Memory B cell (primary cell): ENCODE results near the gene SMCO4.
A peak's percentile ranks its signal among the peaks of the same experiment; 100 is the strongest.
"Not testable (repeated sequence)": the region's sequence is repeated elsewhere in the genome, so short reads cannot be mapped to it uniquely, and the experiment has no call there.

Experiments
- ATAC-seq: fragments of 150-1000 bp; cut with Tn5 transposase; 2 replicates; pipeline ENCODE4 v1.10.0; 2021; ENCODE audit warnings: low read depth, mild to moderate bottlenecking, moderate library complexity
- DNase-seq, 2 donors: peaks; one replicate each; pipeline ENCODE4 v3.0.0; 2022; ENCODE audit warnings: low spot score in 2 of 2
- H3K27ac Mint-ChIP-seq: one replicate; pipeline ENCODE4 v1.8.0; 2022; ENCODE audit warnings: mild to moderate bottlenecking, moderate library complexity, mixed read lengths
- H3K27me3 Mint-ChIP-seq: one replicate; pipeline ENCODE4 v1.8.0; 2022; ENCODE audit warnings: mixed read lengths
- H3K36me3 Mint-ChIP-seq: one replicate; pipeline ENCODE4 v1.8.0; 2022; ENCODE audit warnings: mild to moderate bottlenecking, mixed read lengths
- H3K4me1 Mint-ChIP-seq: one replicate; pipeline ENCODE4 v1.8.0; 2022; ENCODE audit warnings: mixed read lengths
- H3K4me3 Mint-ChIP-seq: one replicate; pipeline ENCODE4 v1.8.0; 2022; ENCODE audit warnings: mild to moderate bottlenecking, moderate library complexity, mixed read lengths
- H3K9me3 Mint-ChIP-seq: one replicate; pipeline ENCODE4 v1.8.0; 2022; ENCODE audit warnings: mixed read lengths

The SMCO4 gene

DNA sequence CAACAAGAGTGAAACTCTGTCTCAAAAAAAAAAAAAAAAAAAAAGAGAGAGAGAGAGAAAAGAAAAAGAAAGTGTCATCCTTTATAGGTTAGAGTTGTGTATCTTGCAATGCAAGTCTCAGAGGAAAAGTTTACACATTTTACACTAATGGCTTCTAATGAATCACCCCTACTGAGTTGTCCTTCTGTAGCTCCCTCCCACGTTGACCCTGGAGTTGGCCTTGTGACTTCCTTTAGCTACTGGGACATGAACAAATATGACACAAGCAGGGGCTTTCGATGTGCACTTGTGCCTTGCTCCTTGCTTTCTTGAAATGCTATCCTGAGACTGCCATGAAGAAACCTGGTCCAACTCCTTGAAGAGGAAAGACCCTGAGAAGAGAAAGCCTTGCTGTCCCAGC lies 2.4 kb upstream of the SMCO4 start:
- Mint-ChIP-seq H3K27ac (no peak overlapping the region), H3K9me3 (no peaks in the 10 kb centered on the region), H3K27me3 (no peaks in the 10 kb centered on the region), H3K4me3 (no peak overlapping the region), H3K4me1 (peaks cover 15% of the 10 kb centered on the region), H3K36me3 (no peaks in the 10 kb centered on the region)
- ATAC-seq (no peak), DNase-seq (no peak)

DNA sequence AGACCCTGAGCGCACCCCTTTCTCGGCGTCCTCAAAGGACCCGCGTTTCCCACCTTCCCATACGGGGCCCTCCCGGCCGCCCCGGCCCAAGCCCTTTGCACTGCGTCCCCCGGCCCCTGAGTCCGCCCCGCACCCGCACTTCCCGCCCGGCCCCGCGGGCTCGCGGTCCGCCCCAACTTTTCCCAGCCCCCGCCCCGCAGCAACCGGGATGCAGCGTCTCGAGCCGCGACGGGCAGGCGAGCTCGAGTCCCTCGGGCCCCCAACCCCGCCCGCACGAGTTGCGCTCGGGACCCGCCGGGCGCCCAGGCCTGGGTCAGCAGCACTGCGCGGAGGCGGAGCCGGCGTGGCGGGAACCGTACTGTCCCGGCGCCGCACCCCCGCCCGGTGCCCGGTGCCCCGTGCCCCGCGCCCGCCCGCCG lies 371 bp downstream of the SMCO4 start:
- Mint-ChIP-seq H3K4me1 (peaks cover 12% of the 10 kb centered on the region), H3K27ac (no peak overlapping the region), H3K9me3 (no peaks in the 10 kb centered on the region), H3K27me3 (no peaks in the 10 kb centered on the region), H3K4me3 (peak overlapping the region; percentile 87), H3K36me3 (no peaks in the 10 kb centered on the region)
- peak in 1 of 2 donors; percentile 27 for DNase-seq
- peak; percentile 41 for ATAC-seq

DNA sequence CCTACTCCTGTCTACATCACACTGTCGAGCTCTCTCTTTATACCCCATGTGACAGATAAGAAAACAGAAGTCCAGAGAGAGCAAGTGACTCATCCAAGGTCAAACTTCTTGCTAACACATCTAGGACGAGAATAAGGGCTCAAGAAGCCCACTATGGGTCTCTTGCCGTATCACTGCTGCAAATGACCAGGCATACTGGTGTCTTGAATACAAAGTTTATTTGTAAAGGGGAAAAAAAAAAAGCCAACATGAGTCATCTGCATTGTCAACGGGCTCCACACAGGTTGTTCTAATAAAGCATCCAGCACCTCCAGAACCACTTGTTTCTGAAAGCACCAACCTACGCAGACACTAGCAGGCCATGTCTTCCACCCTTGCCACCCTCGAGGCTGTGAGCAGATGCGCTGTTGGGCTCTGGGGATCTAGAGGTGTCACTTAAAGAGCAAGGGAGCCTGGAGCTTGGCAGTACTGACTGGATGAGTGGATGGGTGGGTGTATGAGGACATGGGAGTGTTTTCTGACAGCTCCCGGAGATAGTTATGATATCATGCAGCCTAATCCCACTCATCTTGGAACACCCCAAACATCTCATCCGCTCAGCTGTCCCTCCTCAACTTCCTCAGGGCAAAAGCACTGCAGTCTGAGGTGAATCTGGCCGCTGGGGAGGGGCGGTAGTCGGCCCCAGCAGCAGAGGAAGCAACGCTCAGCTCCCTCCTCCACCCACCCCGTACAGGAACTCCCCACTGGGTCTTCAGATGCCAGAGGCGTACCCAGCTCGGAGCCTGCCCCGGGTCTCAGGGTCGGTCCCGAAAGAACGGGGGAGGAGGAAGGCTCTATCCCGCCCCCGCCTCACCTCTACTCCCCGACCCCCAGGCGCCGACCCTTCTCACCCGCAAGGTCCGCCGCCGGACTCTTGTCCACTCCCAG lies 1.0 kb downstream of the SMCO4 start:
- Mint-ChIP-seq H3K27me3 (no peaks in the 10 kb centered on the region), H3K4me1 (peaks cover 15% of the 10 kb centered on the region), H3K9me3 (no peaks in the 10 kb centered on the region), H3K27ac (peak overlapping the region; percentile 71), H3K4me3 (peak overlapping the region; percentile 87), H3K36me3 (no peaks in the 10 kb centered on the region)
- ATAC-seq (peak; percentile 68), DNase-seq (peak; percentile 29 to 41)

DNA sequence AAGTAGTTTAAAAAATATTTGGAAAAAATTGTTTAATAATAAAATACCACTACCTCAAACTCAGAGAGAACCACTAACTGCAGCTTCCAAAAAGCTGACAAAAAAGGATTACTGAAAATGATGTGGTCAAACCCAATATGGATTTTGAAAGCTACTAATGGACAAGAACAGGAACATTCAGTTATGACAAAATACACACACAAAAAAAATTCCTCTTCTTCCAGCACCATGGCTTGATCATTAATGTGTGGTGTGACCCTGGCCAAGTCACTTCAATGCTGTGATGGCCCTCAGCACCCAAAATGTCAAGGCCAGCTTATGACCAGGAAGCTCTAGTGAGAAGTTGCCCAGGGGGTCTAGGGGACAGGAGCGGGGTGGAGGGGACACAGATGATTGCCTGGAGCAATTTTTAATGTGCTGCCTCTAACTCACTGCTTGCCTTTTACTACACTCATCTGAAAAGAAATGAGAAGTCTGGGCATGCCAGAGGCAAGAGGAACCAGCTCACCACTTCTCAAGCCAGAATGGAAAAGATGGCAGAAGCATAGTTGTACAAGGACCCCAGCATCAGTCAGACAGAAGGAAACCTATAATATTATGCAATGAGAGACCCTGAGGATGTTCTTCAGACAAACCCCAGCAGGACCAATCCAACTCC lies 2.2 kb downstream of the SMCO4 start:
- no peak for DNase-seq
- no peaks in the 10 kb centered on the region for H3K36me3 Mint-ChIP-seq
- no peak overlapping the region for H3K27ac Mint-ChIP-seq
- no peaks in the 10 kb centered on the region for H3K27me3 Mint-ChIP-seq
- H3K9me3 Mint-ChIP-seq: no peaks in the 10 kb centered on the region
- peaks cover 15% of the 10 kb centered on the region for H3K4me1 Mint-ChIP-seq
- ATAC-seq: no peak
- H3K4me3 Mint-ChIP-seq: no peak overlapping the region

DNA sequence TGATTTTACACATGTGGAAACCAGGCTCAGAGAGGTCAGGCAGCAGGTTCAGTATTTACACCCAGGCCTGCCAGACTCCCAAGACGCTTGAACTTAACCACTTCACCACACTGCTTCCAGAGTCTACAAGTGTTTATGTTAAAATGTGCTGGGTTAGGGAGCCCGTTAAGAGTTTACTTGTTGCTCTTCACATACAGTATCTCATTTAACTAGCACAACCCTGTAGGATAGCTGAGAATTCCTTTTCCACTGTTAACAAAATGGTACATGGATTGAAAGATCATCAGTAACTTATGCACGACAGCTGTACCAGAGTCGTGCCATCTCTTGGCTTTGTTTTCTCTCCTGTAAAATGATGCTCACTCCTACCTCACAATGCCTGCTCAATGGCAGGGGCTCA lies 2.9 kb downstream of the SMCO4 start:
- no peaks in the 10 kb centered on the region for H3K9me3 Mint-ChIP-seq
- no peak for DNase-seq
- no peak overlapping the region for H3K4me3 Mint-ChIP-seq

DNA sequence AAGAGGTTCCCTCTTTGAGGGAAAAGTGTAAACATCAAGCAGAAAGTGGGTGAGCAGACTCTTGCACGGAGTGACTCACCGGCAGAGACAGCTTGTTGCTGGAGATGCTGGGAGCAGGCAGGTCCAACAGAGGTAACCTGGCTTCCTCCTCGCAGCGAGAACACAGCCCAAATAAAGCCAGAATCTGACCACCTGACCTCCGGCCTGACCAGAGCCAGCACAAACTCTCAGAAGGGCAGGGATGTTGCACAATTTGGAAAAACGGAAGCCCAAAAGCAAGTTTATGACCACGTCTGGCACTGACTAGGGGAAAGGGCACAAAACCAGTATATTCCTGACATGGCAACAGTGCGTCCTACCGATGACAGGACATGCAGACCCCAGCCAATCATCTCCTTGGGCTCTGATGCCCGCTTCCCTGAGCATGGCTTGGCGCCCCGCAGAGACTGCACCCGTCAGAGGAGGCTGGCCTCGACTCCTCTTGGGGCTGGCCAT lies 5.4 kb downstream of the SMCO4 start:
- Mint-ChIP-seq H3K4me1 (peaks cover 11% of the 10 kb centered on the region), H3K4me3 (no peak overlapping the region), H3K9me3 (no peaks in the 10 kb centered on the region), H3K36me3 (no peaks in the 10 kb centered on the region), H3K27me3 (no peaks in the 10 kb centered on the region), H3K27ac (no peak overlapping the region)
- no peak for DNase-seq
- no peak for ATAC-seq

More for the DNA sequence above, 2.9 kb downstream of the SMCO4 start:
- no peaks in the 10 kb centered on the region for H3K27me3 Mint-ChIP-seq
- H3K27ac Mint-ChIP-seq: no peak overlapping the region
- no peaks in the 10 kb centered on the region for H3K36me3 Mint-ChIP-seq
- ATAC-seq: no peak
- peaks cover 15% of the 10 kb centered on the region for H3K4me1 Mint-ChIP-seq

DNA sequence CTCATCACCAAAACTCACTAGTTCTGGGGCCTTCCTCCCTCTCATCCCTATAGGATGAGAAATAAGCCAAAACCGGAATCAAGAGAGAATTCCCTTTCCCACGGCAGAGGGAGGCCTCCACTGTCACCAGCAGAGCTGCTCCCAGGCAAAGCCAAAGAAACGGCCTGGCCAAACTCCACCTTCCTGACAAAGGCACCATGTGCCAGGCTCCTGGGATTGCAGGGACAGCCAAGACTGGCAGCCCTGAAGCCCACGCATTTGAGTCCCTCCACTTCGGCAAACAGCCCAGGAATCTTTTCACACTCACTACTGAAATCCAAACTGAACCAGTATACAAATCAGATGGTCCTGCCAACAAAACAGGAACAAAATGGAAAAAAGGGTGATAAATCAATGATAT lies 6.1 kb downstream of the SMCO4 start:
- no peak for ATAC-seq
- Mint-ChIP-seq H3K36me3 (no peaks in the 10 kb centered on the region), H3K4me3 (no peak overlapping the region), H3K9me3 (no peaks in the 10 kb centered on the region), H3K27ac (no peak overlapping the region), H3K4me1 (peaks cover 8% of the 10 kb centered on the region), H3K27me3 (no peaks in the 10 kb centered on the region)
- no peak for DNase-seq

DNA sequence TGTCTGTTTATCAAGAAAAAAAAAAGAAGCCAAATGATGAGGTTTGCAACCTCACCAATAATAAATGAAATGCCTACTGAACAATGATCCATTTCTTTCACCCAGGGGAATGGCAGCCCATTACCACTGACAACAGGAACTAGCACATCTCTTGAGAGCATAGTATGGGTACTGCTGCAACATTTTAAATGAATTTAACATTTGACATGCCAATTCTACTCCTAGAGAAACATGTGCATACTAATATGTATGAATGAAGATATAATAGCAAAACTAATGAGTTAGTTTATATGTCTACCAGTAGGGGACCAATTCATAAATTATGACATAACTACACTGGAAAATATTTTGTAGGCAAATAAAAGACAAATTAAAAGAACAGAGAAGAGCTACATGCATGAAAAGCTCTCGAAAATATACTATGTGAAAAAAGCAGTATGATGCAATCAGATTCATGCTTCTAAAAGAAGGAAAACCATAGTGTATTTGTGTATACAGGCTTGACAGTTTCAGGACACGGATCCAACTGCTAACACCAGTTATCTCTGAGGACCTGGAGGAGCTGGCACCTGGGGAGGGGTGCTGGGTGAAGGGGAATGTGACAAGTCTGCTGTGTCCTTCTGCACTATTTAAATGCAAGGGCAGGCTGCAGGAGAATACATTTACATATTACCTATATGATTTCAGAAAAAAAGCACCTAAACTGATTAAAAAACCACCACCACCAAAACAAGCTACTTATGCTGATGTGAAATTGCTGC lies 6.9 kb downstream of the SMCO4 start:
- H3K4me1 Mint-ChIP-seq: peaks cover 3% of the 10 kb centered on the region
- ATAC-seq (no peak), DNase-seq (no peak)
- H3K9me3 Mint-ChIP-seq: no peaks in the 10 kb centered on the region
- no peak overlapping the region for H3K27ac Mint-ChIP-seq
- no peaks in the 10 kb centered on the region for H3K27me3 Mint-ChIP-seq
- H3K4me3 Mint-ChIP-seq: no peak overlapping the region
- H3K36me3 Mint-ChIP-seq: no peaks in the 10 kb centered on the region

DNA sequence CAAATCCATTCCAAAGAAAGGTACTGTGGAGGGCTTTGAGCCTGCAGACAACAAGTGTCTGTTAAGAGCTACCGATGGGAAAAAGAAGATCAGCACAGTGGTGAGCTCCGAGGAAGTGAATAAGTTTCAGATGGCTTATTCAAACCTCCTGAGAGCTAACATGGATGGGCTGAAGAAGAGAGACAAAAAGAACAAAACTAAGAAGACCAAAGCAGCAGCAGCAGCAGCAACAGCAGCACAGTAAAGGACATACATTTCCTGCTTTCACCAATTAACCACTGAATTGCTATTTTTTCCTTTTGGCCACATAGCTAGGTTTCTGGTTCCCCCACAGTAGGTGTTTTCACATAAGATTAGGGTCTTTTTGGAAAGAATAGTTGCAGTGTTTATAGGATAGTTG lies 7.6 kb downstream of the SMCO4 start:
- H3K36me3 Mint-ChIP-seq, H3K27ac Mint-ChIP-seq, ATAC-seq, H3K4me1 Mint-ChIP-seq, H3K9me3 Mint-ChIP-seq, H3K4me3 Mint-ChIP-seq, DNase-seq, H3K27me3 Mint-ChIP-seq: not testable (repeated sequence)

DNA sequence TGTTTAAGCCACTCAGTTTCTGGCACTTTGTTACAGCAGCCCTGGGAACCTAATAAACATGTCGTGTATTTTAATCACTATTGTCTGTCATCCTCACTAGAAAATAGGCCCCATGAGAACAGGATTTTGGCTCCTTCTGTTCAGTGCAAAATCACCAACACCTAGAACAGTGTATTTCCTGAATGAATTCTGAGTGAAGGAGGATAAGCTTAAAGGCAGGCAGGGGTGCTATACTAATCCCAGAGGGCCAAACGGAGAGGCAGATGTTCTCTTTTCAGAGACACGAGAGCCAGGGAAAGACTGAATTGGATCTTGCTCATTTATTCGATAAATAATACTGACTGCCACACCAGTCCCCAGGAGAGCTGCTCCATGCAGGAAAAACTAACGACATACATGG lies 10.4 kb downstream of the SMCO4 start:
- no peaks in the 10 kb centered on the region for H3K36me3 Mint-ChIP-seq
- H3K9me3 Mint-ChIP-seq: no peaks in the 10 kb centered on the region
- no peak overlapping the region for H3K4me3 Mint-ChIP-seq
- H3K4me1 Mint-ChIP-seq: peaks cover 9% of the 10 kb centered on the region
- H3K27ac Mint-ChIP-seq: no peak overlapping the region
- no peak for ATAC-seq
- no peak for DNase-seq
- no peaks in the 10 kb centered on the region for H3K27me3 Mint-ChIP-seq

DNA sequence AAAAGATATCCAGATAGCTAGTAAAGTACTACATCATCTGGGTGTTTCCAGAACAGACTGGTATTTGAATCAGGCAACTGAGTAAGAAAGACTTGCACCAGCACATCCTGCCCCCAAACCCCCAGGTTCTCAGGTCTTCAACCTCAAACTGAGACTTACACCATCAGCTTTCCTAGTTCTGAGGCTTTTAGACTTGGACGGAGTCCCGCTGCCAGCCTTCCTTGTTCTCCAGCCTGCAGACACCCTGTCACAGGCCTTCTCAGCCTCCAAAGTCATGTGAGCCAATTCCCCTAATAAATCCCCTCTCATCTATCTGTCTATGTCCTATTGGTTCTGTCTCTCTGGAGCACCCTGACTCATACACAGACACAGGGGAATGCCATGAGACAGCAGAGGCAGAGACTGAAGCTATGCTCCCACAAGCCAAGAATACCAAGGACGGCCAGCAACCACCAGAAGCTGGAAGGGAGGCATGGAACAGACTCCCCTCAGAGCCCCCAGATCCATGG lies 10.9 kb downstream of the SMCO4 start:
- H3K4me3 Mint-ChIP-seq: no peak overlapping the region
- H3K27ac Mint-ChIP-seq: no peak overlapping the region
- H3K9me3 Mint-ChIP-seq: no peaks in the 10 kb centered on the region
- no peak for ATAC-seq
- no peaks in the 10 kb centered on the region for H3K36me3 Mint-ChIP-seq
- DNase-seq: no peak
- no peaks in the 10 kb centered on the region for H3K27me3 Mint-ChIP-seq
- peaks cover 6% of the 10 kb centered on the region for H3K4me1 Mint-ChIP-seq

DNA sequence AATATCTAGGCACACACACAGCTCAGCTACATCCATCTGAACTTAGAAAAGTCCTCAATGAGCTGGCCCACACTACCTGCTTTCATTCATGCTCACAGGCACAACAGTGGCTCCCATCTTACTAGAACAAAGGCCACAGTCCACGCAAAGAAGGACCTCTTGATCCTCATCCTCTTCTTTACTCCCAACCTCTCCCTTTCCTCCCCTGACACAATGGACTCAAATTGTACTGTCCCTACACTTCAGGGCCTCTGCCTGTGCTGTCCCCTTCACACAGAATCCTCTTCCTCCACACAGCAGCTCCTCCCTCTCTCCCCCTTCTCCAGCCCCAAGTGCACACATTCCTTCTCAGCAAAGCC lies 12.7 kb downstream of the SMCO4 start:
- Mint-ChIP-seq H3K27ac (peak overlapping the region; percentile 42), H3K4me1 (peaks cover 21% of the 10 kb centered on the region), H3K36me3 (no peaks in the 10 kb centered on the region), H3K27me3 (no peaks in the 10 kb centered on the region), H3K4me3 (no peak overlapping the region), H3K9me3 (no peaks in the 10 kb centered on the region)
- no peak for DNase-seq
- ATAC-seq: no peak

DNA sequence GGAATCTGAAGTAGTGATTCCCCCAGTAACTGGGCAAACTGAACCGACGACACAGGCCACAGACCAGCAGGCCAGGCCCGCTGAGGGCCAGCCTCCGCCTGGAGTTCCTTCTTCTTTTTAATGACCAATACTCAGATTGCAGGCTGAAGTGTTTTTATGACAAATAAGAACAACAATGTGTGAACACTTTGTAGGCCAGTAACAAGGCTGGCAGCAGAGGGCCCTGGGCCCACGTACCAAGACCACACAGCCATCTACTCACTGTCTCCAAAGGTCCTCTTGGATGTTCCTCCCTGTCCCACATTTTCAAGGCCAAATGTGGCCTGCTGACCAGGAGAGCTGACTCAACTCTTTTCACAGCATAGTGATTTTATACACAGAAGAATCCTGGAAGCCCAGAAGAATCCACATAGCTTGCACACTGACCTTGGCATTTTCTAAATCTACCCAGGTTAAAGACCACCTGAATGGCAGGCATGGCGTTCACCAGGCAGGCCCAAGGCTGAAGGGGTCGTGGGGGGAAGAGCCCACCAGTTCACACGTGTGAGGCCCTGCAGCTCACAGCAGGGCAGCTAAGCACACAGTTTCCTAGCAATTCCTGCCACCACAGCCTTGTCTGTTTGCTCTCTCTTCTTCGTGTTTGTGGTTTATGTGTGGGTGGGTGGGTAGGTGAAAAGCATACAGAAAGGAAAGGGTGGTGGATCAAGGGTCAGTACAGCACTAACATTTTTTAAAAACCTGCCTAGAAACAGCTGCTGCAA lies 13.3 kb downstream of the SMCO4 start:
- ATAC-seq (no peak), DNase-seq (no peak)
- Mint-ChIP-seq H3K4me1 (peaks cover 25% of the 10 kb centered on the region), H3K36me3 (no peaks in the 10 kb centered on the region), H3K4me3 (no peak overlapping the region), H3K27me3 (no peaks in the 10 kb centered on the region), H3K9me3 (no peaks in the 10 kb centered on the region), H3K27ac (no peak overlapping the region)
